MCF 10A (cell line): Measurements from ENCODE around the gene PITPNM2. TPM values are rescaled to one million over a fixed set of nuclear protein-coding genes. Genes with fewer than 3 reads are reported as not detected.

ENCODE experiments used
- BruUV-seq: library from RNA; stranded (reverse); fragments of 400-500 nt; replicated peaks from 2 replicates; lab custom pipeline; 2021; lab: Mats Ljungman, UMichigan
- CTCF ChIA-PET: fragments of 300-600 bp; sonication (Branson Sonifier 250); formaldehyde crosslinking; extraction: SDS; loops from one replicate; lab custom pipeline; 2021; ENCODE audit warnings: antibody characterized with exemption, inconsistent platforms; lab: Yijun Ruan, JAX
- POLR2A ChIA-PET: fragments of 300-600, 350-650 bp; sonication (Branson Sonifier 250); formaldehyde crosslinking; extraction: SDS; loops from one replicate; lab custom pipeline; 2020; ENCODE audit warnings: antibody characterized with exemption, inconsistent platforms; lab: Yijun Ruan, JAX
- DNase-seq: peaks from one replicate; pipeline ENCODE4 v3.0.0-alpha.2; 2018; ENCODE audit not compliant: unreplicated experiment
- H3K27ac Mint-ChIP-seq: one replicate; pipeline ENCODE4 v1.8.0; 2022; ENCODE audit warnings: mild to moderate bottlenecking, low read depth, mixed read lengths; ENCODE audit not compliant: unreplicated experiment
- H3K27me3 Mint-ChIP-seq: one replicate; pipeline ENCODE4 v1.8.0; 2022; ENCODE audit warnings: mixed read lengths; ENCODE audit not compliant: insufficient read depth, unreplicated experiment
- H3K36me3 Mint-ChIP-seq: one replicate; pipeline ENCODE4 v1.8.0; 2022; ENCODE audit warnings: mild to moderate bottlenecking, moderate library complexity, mixed read lengths; ENCODE audit not compliant: insufficient read depth, unreplicated experiment
- H3K4me1 Mint-ChIP-seq: one replicate; pipeline ENCODE4 v1.8.0; 2022; ENCODE audit warnings: mixed read lengths; ENCODE audit not compliant: insufficient read depth, unreplicated experiment
- H3K4me3 Mint-ChIP-seq: one replicate; pipeline ENCODE4 v1.8.0; 2022; ENCODE audit warnings: mild to moderate bottlenecking, moderate library complexity, mixed read lengths; ENCODE audit not compliant: unreplicated experiment
- H3K9me3 Mint-ChIP-seq: one replicate; pipeline ENCODE4 v1.8.0; 2022; ENCODE audit warnings: mixed read lengths; ENCODE audit not compliant: unreplicated experiment
- CTCF ChIP-seq: fragments of 200-600 bp; IDR thresholded peaks from one replicate; pipeline ENCODE4 v1.8.0; 2022; ENCODE audit warnings: antibody characterized with exemption, mild to moderate bottlenecking; ENCODE audit not compliant: unreplicated experiment
- intact Hi-C: fragments of 100-400 bp; cut with micrococcal nuclease; formaldehyde crosslinking; loops from 2 replicates; pipeline ENCODE4 v1.14.1; 2022
- total RNA-seq: library from RNA; stranded (reverse); gene quantifications from 2 replicates; pipeline ENCODE4 v1.2.3, GENCODE V29; 2022

The PITPNM2 gene
- total RNA-seq, 1 experiment from 2014 or later = 7.2 TPM

GRCh38 chr12:123129621-123130020 is 21.3 kb downstream of the PITPNM2 start:
- DNase-seq = no peak
- Mint-ChIP-seq H3K36me3 (no peaks in the 10 kb centered on the region), H3K4me3 (no peak overlapping the region), H3K27me3 (no peaks in the 10 kb centered on the region), H3K9me3 (no peaks in the 10 kb centered on the region), H3K4me1 (peaks cover 10% of the 10 kb centered on the region), H3K27ac (no peak overlapping the region)
- intact Hi-C loops = loop anchor here (5.0 kb wide), 1 partner anchor 42 kb away; no protein-coding TSS in a partner anchor
- ChIA-PET CTCF (interaction anchor here (1.2 kb wide), 1 partner anchor 20 kb away, joined by 4 read pairs; no protein-coding TSS in a partner anchor), POLR2A (no interaction called here)
- BruUV-seq = no TSS peak
- TF ChIP-seq CTCF = no peak

- ChIA-PET CTCF (interaction anchor here (0.7 to 1.6 kb wide), 2 partner anchors 11 to 83 kb away, joined by 4 to 6 read pairs; no protein-coding TSS in a partner anchor), POLR2A (interaction anchor here (0.6 to 1.7 kb wide), 3 partner anchors 40 to 106 kb away, joined by 3 to 6 read pairs (median 4); partner anchors contain the start of genes MPHOSPH9 and MTRFR)
- intact Hi-C loops = loop anchor here (5.0 kb wide), 1 partner anchor 40 kb away; no protein-coding TSS in a partner anchor
- DNase-seq = no peak
- Mint-ChIP-seq H3K27ac (peak overlapping the region; percentile 78), H3K9me3 (no peaks in the 10 kb centered on the region), H3K4me1 (peaks cover 10% of the 10 kb centered on the region), H3K4me3 (no peak overlapping the region), H3K27me3 (no peaks in the 10 kb centered on the region), H3K36me3 (no peaks in the 10 kb centered on the region)
- BruUV-seq = no TSS peak
- TF ChIP-seq CTCF = no peak
Measured at GRCh38 chr12:123127182-123127495, 23.8 kb downstream of the PITPNM2 start.

- Mint-ChIP-seq H3K36me3 (no peaks in the 10 kb centered on the region), H3K4me3 (no peak overlapping the region), H3K27ac (peak overlapping the region; percentile 78), H3K27me3 (no peaks in the 10 kb centered on the region), H3K4me1 (peaks cover 10% of the 10 kb centered on the region), H3K9me3 (no peaks in the 10 kb centered on the region)
- POLR2A ChIA-PET = interaction anchor here (0.5 to 1.7 kb wide), 5 partner anchors 40 to 1663 kb away, joined by 3 to 6 read pairs (median 4); partner anchors contain the start of genes MPHOSPH9 and MTRFR
- no peak for TF ChIP-seq CTCF
- CTCF ChIA-PET = interaction anchor here (0.6 to 1.6 kb wide), 3 partner anchors 11 to 82 kb away, joined by 4 to 6 read pairs (median 4); no protein-coding TSS in a partner anchor
- DNase-seq = peak; percentile 92
- BruUV-seq = no TSS peak
- intact Hi-C loops = loop anchor here (5.0 kb wide), 1 partner anchor 39 kb away; no protein-coding TSS in a partner anchor
Measured at GRCh38 chr12:123126294-123127181, 24.4 kb downstream of the PITPNM2 start.

- Mint-ChIP-seq H3K36me3 (no peaks in the 10 kb centered on the region), H3K4me3 (no peak overlapping the region), H3K9me3 (no peaks in the 10 kb centered on the region), H3K27ac (no peak overlapping the region), H3K4me1 (peaks cover 10% of the 10 kb centered on the region), H3K27me3 (no peaks in the 10 kb centered on the region)
- no TSS peak for BruUV-seq
- intact Hi-C loops = no loop called here
- no peak for TF ChIP-seq CTCF
- DNase-seq = no peak
- ChIA-PET CTCF (no interaction called here), POLR2A (interaction anchor here (0.5 to 1.2 kb wide), 2 partner anchors 53 to 110 kb away, joined by 3 to 7 read pairs; partner anchors contain the start of genes MPHOSPH9 and MTRFR)
Measured at GRCh38 chr12:123122626-123123025, 28.3 kb downstream of the PITPNM2 start.
